DMS114 treated with DMSO at 0.1 percent for 48 hours (cell line): Measurements from ENCODE around the gene EVPLL.
"Not testable (repeated sequence)": the region's sequence is repeated elsewhere in the genome, so short reads cannot be mapped to it uniquely, and the experiment has no call there.

Experiments
- DNase-seq: peaks from one replicate; lab custom pipeline; 2025; ENCODE audit not compliant: unreplicated experiment; lab: John Stamatoyannopoulos, UW

EVPLL gene

DNA sequence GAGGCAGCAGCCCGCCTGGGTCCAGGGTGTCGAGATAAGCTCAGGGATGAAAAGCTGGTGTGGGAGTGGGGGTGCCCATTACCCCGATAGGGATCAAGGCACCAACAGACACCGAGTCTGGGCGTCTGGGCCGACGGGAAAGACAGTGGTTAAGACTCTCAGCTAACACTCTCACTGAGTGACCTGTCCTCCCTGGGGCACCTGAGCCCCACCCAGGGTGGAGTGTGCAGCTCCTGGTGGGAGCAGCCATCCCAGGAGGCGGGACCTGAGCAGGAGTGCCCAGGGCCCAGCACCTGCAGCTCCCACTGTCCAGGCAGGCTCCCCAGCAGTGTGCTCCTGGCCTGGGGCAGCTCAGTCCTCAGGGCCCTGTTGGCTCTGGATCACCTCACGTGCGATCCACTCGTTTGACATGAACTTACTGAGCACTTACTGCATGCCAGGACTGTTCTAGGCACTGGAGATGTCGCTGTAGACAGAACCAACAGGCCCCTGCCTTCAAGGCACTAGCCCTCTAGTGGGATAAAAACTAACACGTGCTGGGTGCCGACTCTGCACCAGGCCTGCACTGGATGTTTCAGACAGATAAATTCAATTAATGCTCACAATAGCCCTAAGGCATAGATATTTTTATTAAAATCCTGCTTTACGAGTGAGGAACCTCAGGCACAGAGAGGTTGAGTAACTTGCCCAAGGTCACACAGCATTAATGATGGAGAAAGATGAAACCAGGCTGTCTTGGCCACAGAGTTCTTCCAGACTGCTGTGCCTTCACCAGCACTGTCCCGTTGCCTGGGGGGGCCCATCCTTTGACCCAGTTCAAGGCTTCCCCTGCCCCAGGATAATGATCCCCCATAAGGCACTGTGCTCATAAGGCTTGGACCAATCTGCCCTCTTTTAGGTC lies 1.9 kb downstream of the EVPLL start:
- DNase-seq: no peak

DNA sequence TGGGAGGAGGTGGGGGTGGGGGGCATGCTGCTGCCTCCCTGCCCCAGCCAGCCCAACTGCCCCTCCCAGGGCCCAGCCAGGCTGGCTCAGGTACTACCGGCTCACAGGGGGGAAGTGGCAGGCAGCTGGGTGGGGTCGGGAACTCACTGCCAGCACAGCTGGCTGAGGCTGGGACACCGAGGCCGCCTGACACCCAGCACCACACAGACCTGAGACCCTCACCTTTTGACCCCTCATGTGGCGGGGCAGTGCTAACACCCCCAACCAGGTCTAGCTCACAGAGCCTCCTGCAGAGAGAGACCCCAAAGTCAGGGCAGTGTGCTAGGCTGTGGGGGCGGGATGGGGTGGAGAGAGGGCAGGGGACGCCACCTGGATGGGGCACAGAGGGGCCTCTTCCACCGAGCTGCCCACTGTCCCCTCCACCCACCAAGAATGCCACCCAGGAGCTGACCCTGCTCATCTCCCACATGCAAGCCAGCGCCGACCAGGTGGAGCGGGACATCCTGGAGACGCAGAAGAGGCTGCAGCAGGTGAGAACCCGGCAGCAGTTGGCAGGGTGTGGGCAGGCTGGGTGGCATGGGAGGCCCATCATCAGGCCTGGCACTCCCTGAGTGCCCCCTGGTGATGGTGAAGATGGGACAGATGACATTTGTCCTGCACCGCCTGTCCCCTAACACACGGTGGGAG lies 3.0 kb downstream of the EVPLL start:
- no peak for DNase-seq

DNA sequence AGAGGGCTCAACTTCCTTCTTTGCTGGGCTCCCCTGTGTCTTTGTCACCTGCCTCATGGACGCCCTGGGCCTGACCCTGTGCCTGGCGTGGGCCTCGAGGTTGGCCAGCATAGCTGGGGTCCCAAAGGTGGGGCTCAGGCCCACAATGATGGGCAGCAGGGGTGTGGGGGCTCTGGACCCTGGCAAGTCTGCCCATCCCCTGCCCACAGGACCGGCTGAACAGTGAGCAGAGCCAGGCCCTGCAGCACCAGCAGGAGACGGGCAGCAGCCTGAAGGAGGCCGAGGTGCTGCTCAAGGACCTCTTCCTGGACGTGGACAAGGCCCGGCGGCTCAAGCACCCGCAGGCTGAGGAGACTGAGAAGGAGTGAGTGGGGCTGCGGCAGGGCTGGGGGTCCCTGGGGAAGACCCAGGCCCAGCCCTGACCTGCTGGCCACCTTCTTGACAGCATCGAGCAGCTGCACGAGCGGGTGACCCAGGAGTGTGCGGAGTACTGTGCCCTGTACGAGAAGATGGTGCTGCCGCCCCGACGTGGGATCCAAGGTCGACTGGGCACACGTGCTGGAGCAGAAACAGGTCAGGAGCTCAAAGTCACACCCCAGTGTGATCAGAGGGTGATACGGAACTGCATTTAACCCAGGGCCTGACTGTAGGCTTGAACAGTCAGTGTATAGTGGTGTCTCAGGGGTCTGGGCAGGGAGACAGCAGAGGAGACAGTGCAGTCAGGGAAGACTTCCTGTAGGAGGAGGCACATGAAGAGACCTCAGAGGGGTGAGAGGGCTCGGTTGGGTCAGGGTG lies 3.8 kb downstream of the EVPLL start:
- DNase-seq: no peak

DNA sequence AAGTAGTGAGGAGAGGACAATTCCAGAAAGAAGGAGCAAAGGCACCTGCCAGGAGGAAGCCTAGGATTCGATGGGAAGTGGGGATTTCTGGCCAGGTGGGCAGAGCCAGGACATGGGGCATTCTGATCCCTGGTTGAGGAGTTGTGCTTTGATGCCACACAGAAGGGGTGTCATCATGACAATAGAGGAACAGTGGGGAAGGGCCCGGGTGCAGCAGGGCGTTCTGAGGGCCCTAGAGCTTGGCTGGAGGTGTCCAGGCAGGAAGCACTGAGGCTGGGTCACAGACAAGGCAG lies 4.3 kb downstream of the EVPLL start:
- no peak for DNase-seq

DNA sequence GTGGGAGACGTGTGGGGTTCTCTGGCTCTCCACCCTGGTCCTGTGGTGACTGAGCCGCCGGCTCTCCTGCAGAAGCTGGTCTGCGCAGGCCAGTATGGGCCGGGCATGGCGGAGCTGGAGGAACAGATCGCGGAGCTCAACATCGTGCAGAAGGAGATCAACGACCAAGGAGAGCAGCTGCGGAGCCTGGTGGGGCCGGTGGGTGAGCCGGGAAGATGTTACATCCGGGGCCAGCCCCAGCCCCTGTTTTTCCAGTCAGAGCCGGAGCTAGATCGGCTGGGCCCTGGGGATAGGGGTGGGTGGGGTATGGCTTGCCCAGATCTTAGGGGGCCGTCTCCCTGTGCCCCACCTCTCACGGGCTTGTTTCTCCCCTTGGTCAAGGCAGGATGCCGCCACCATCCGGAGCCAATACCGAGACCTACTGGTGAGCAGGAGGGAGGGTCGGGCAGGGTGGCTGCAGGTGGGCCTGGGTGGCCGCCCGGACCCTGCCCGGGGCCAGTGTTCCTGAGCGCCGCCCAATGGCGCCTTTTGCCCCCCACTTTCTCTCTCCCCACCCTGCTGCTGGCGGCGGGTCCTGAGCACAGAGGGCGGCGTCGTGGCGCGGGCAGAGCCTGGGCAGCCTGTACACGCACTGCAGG lies 5.0 kb downstream of the EVPLL start:
- no peak for DNase-seq

DNA sequence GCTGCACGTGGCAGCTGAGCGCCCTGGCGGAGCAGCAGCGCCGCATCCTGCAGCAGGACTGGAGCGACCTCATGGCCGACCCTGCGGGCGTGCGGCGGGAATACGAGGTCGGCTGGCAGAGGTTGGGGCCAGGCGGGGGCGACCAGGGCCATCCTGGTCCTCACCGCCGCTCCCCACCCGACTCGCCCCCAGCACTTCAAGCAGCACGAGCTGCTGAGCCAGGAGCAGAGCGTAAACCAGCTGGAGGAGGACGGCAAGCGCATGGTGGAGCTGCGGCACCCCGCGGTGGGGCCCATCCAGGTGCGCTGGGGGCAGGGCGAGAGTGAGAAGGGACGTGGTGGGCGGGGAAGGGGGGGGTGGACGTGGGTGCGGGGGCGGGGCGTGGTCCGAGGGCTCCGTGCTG lies 5.5 kb downstream of the EVPLL start:
- not testable (repeated sequence) for DNase-seq

DNA sequence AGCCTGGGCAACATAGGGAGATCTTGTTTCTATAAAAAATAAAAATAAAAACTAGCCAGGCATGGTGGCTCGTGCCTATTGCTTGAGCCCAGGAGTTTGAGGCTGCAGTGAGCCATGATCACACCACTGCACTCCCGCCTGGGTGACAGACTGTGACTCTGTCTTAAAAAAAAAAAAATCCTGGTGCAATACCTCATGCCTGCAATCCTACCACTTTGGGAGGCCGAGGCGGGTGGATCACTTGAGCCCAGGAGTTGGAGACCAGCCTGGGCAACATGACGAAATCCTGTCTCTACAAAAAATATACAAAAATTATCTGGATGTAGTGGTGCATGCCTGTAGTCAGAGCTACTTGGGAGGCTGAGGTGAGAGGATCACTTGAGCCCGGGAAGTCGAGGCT lies 6.7 kb downstream of the EVPLL start:
- not testable (repeated sequence) for DNase-seq

DNA sequence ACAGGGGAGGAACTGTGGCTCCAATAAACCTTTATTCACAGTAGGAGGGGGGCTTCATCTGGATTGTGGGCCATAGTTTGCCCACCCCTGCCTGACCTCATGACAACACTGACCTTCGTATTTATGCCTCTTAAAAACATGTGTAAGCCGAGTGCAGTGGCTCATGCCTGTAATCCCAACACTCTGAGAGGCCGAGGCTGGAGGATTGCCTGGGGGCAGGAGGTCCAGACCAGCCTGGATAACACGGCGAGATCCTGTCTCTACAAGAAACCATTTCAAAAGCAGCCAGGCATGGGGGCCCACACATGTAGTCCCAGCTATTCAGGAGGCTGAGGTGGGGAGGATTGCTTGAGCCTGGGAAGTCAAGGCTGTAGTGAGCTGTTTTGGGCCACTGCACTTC lies 10.0 kb downstream of the EVPLL start:
- DNase-seq: not testable (repeated sequence)

DNA sequence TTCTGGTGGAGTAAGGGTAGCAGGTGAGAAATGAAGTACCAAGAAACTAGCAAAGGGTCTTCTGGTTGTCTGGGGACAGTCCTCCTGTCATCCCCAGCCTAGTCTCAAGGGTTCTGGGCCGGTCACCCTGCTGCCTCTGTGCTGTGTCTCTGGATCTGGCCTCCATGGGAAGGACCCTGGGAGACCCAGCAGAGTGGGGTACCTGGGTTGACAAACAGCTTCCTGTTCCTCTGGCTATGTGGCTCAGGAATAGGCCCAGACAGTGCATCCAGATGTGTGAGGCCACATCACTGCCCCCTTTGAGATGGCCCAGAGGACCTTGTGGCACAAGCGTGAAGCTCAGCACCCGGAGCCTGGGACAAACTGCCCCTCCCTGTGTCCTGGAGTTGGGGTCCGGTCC lies 10.7 kb downstream of the EVPLL start:
- DNase-seq: not testable (repeated sequence)

DNA sequence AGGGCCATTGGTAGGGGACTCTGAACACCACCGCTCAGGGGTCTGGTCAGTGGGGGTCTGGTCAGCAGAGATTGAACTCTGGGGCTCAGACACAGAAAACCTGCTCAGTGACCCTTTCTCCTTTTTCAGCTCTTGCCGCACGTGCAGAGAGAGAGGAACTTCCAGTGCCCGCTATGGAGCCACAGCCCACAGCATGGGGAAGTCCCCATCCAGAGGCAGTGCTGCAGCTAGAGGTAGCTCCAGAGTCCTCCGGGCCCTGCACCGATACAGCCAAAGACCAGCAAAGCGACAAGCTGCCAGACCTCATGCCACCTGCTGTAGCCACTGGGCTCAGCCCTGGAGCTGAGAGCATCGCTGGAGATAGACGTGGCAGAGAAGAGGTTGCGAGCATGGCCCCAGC lies 11.2 kb downstream of the EVPLL start:
- DNase-seq: not testable (repeated sequence)

DNA sequence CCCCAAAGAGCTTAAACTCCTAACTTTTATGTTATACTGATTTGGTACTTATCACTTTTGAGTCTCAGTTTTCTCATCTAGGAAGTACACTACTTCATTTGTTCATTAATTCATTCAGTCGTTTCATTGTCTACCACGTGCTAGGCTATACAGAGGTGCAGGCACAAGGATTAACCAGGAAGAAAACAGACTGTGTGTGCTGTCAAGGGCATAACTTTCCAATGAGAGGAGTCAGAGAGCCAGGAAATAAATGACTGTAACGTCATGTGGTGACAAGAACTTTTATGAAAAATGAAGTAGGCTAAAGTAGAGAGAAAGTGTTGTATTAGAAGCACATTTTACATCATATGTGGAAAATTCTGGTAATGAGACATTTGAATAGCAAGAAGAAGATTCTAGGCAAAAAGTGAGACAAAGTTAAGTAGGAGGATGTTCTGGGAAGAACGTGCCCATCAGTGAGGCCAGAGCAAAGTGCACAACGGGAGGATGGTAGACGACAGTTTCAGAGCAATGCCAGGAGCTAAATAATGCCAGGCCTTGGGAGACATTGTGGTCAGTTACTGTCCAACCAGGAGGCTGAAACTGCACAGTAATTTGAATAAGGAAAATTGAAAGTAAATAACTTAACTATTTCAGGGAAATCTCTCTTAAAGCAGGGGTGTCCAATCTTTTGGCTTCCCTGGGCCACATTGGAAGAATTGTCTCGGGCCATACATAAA lies 24.5 kb downstream of the EVPLL start:
- DNase-seq: not testable (repeated sequence)

DNA sequence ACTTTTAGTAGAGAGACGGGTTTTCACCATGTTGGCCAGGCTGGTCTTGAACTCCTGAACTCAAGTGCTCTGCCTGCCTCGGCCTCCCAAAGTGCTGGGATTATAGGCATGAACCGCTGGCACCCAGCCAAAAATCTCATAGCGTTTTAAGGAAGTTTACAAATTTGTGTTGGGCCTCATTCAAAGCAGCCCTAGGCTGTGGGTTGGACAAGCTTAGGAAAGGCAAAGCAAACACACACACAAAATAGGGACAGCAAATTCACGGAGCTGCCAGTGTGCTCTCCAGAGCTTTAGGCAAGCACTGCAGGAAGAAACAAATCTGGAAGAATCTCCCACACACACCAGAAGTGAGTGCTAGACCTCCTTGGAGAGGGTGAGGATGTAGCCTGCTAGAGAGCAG lies 25.6 kb downstream of the EVPLL start:
- DNase-seq: not testable (repeated sequence)

DNA sequence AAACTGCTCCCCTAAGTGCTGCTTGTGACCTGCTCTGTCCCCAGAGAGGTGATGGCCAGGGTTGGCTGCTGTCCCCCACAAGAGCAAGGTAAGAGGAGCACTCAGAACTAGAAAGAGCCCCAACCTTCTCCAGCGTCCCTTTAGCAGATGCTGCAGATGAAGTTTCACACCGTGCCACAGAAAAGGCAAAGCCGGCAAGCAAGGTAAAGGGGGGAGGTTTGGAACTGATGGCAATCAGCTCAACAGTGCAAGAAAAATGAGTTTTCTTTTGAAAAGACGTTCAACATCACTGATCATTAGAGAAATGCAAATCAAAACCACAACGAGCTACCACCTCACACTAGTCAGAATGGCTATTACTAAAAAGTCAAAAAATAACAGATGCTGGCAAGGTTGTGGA lies 26.0 kb downstream of the EVPLL start:
- DNase-seq: not testable (repeated sequence)

DNA sequence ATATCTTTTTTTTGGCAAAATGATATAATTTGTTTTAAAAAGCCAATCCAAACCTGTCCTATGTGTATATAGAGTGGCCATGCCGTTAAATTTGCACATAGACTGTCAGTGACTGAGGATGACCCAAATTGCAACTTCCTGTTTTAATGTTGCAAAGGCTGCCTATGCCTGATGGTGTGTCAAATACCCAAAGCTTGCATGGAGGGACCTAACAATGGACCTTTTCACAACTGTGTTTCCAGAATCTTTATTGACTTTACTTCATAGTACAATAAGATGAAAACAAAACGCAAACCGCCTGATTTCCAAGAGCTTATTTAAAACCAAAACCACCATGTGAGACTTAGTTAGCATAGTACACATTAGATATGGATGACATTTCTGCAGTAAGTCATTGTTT lies 31.3 kb downstream of the EVPLL start:
- DNase-seq: not testable (repeated sequence)

DNA sequence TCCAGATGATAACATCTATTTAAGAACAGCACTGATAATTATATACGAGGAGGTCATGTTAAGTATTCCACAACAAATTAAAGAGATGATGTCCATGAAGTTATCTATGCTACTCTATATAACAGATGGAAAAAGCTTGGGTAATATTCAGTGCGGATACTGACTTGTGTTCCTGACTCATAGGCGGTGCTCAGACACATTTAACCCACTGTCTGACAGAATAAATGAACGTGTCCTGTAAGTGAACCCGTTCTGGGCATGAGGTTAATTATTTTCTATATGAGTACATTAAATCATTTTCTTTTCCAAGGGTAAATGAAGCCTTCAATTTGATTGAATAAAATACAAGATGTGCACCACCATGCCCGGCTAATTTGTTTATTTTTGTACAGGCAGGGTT lies 31.7 kb downstream of the EVPLL start:
- DNase-seq: not testable (repeated sequence)

DNA sequence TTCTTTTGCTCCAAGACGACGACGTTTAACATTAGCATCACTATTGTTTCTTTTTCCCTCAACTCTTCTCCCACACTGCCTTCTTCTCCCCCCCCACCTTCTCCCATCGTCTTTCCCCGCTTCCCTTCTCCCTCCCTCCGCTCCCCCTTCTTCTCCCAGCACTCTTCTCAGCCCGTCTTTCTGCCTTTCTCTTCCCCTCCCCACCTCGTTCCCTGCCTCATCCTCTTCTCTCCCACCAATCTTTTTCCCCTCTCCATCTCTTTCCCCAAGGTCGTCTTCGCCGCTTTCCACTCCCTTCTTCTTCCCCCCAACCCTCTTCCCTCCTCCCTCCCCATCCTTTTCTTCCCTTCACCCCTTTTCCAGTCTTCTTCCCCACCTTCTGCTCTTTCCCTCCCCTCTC lies 33.2 kb downstream of the EVPLL start:
- not testable (repeated sequence) for DNase-seq

DNA sequence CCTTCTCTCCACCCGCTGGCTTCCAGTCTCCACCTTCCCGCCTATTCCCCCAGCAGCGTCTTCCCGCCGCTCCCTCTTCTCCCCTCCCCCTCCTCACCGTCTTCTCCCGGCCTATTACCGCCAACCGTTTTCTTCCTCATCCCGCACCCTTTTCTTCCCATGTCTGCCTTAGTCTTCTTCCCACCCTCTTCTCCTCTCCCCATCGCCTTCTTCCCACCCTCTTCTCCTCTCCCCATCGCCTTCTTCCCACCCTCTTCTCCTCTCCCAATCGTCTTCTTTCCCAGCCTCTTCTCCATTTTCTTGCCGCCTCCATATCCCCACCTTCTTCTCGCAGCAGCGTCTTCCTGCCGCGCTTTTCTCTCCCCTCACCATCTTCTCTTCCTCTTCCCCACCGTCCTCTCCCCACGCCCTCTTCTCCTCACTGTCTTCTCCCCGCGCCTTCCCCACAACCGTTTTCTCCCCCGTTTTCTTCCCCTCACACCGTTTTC lies 33.8 kb downstream of the EVPLL start:
- DNase-seq: not testable (repeated sequence)

DNA sequence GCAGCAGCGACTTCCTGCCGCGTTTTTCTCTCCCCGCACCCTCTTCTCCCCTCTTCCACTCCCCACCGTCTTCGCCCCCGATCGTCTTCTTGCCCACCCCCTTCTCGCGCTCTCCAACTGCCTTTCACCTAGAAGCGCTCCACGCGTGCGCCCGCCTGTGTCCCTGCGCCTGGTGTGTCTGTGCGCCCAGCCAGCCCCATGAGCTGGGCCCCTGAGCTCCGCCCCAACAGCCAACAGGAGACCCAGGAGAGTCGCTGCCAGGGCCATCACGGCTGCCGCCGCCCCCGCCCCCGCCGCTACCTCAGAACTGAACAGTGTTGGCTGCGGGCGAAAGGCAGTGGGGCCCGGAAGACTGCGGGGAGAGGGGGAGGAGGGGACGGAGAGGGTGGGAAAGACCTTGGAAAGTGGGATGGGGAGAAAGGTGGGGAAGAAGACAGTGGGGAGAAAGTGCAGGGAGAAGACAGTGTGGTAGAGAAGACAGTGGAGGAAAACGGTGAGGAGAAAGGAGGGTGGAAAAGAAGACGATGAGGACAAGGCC lies 34.5 kb downstream of the EVPLL start:
- not testable (repeated sequence) for DNase-seq

DNA sequence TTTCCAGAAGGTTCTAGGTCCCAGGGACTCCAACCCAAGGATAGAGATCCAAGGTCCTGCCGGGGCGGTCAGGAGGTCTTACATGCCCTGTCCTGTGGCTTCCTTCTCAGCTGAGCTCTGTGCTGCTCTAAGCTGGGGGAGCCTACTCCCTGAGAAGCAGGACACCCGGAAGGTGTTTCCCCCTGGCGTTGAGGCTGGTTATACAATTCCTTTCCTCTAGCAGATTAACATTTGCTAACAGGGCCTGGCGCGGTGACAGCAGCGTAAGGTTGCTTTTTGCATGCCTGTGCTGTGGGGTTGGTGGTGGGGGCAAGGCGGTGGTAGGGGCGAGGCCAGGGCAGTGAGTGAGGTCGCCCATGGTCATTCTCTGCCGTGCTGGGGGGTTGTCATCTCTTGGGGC lies 43.9 kb downstream of the EVPLL start:
- DNase-seq: not testable (repeated sequence)

DNA sequence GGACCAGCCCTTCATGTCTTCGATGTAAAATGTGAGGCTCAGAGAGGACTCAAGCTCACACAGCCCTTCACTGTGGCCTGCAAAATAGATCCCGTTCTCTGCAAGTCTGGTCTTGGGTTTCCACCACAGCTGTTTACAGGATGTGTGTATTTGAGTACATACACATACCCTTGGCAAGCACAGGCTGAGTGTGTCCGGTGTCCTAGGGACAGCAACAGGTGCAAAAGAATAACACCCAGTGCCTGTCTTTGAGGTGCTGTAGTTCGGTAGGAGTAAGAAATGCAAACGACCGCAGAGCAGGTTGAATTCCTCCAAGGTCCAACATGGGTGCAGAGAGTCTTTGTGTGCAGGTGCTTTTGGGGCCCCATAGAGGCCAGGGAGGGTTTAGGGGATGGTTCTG lies 44.9 kb downstream of the EVPLL start:
- not testable (repeated sequence) for DNase-seq
